HG02981 (cell line): Measurements from ENCODE around the gene CARD16.
"Not testable (repeated sequence)": the region's sequence is repeated elsewhere in the genome, so short reads cannot be mapped to it uniquely, and the experiment has no call there.

ENCODE experiments used
- ATAC-seq: cut with Tn5 transposase; IDR thresholded peaks from one replicate; pipeline ENCODE4 v1.9.1; 2021; ENCODE audit warnings: mild to moderate bottlenecking, moderate library complexity; ENCODE audit not compliant: unreplicated experiment

Gene CARD16

GRCh38 chr11:105044557-105045524 is at the start of gene CARD16:
TSS of gene CARD16 (minus strand) at chr11:105045335. CDS start at chr11:105045297, 38 bp downstream.
- ATAC-seq, result peak; percentile 99

DNA sequence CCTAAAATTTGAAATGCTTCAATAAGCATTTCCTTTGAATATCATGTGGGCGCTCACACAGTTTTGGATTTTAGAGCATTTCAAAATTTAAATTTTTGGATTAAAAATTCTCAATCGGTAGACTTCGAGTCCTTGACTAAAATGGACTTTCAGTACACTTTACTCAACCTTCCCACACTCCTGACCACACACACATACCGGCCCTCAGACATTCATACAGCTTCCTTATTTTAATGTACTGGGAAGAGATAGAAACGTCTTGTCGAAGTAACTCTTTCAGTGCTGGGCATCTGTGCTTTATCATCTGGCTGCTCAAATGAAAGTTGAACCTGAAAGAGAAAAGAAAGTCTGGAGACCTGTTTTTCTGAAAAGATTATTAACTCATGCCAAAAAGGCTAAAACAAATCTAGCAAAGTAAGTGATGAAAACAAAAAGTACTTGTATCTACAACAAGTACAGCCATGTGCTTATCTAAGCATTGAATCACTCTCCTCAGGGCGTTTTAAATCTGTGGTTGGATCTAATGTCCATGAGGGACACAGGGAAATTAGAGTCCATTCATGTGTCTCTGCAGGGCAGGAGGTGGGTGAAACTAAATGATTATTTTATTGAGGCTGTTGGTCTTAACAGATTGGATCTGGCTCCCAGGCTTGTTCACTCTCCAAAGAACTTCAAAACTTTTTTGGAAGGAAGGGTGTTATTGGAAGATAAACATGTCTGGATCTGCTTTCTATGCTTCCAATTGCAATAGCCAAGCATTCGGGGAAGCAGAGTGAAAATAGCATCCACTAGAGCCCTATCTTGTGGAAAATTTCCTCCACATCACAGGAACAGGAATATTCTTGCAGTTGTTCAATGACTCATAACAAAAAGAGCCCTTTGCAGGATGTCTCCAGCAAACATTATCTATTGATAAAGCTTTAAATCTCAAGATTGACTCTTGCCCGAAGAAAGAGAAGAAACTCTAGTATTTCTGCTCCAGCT is 47.4 kb upstream of the CARD16 start:
- no peak for ATAC-seq

DNA sequence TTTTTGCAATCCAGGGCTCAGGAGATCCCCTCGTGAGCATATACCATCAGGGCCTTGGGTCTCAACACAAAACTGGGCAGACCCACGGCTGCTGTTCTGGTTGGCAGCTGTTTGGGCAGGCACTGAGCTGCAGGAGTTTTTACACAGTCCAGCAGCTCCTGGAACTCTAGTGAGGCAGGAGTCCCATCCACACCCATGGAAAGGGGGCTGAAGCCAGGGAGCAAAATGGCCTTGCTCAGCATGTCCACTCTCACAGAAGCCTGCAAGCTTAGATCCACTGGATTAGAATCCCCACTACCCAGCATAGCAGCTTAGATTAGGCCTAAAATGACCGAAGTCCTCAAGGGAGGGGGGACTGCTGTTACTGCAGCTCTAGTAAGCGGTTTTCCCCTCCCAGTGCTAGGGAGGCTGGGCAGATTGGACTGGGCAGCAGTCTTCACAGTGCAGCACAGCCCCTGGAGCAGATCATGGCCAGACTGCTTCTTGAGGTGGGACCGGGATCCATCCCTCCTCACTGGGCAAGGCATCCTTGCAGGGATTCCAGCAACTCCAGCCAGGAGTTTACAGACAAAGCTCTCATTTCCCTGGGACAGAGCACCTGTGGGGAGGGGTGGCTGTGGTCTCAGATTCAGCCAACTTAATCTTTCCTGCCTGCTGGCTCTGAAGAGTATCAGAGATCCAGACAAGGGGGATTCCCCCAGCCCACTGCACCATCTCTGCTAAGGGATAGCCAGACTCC is 36.4 kb upstream of the CARD16 start:
- ATAC-seq, result no peak

DNA sequence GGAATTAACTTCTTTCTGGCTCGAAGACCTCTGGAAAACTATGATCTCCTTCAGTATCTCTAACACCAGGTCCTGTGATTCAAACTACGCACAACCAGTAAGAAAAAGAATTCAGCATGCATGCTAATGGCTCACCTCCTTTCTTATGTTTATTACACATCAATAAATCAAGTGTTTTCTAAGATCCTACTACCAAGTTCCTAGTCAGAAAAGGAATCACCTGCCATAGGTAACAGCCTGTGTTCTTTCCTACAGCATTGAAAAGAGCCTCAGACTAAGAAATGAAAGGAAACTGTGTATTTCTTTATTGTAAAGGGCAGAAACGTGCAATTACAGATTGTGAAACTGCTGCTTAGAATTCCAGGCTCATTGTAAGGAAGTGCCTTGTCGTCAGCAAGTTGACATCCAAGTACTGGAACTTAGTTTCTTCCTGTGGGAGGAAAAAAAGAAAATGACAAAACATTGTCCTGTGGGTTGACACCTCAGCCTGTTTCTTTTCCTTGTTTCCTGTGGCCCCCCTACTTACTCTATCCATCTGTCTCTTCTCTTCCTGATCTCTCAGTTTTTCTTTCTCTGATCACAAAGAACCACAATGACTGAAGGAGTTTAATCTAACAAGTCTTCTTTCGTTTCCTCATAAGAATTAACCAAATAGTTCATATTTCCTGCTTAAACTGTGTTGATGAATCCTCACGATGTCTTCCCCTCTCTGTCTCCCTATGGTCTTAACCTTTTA is 35.2 kb upstream of the CARD16 start:
- not testable (repeated sequence) for ATAC-seq

- no peak for ATAC-seq
These were observed 33.1 kb upstream of the CARD16 start for GRCh38 chr11:105078283-105078682.

GRCh38 chr11:105077141-105077790 is 32.1 kb upstream of the CARD16 start:
- ATAC-seq, result peak; percentile 51

GRCh38 chr11:105074166-105074530 is 29.0 kb upstream of the CARD16 start:
- ATAC-seq, result no peak

GRCh38 chr11:105073456-105074165 is 28.5 kb upstream of the CARD16 start:
- ATAC-seq, result no peak

- not testable (repeated sequence) for ATAC-seq
These were observed 26.9 kb upstream of the CARD16 start for GRCh38 chr11:105072080-105072479.

DNA sequence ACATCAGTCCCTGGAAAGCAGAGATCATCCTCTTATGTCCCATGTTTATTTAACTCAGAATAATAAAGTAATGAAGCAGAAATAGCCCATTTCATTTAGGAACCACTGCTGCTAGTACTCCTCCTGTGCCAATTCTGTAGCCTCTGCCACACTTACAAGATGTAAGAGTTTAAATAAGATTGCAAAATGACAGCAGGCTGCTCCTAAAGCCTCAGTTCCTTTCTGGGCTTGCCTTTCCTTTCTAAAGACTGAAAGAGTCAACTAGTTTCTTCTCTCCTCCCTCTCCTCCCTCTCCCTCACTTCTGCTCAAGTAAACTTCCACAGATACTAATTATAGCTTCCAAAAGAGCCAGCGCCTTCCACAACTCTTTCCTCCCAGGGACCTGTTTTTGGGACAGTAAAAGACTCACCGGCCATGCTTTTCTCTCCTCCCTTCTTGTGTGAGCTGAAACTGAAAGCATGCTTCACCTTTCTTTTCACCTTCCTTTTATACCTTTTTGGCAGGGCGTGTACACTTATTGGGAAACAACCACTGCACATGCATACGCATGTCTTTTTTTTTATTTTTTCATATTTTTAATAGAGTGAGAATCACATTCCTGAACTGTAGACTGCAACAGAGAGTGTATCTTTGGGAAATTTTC is 26.1 kb upstream of the CARD16 start:
- no peak for ATAC-seq

DNA sequence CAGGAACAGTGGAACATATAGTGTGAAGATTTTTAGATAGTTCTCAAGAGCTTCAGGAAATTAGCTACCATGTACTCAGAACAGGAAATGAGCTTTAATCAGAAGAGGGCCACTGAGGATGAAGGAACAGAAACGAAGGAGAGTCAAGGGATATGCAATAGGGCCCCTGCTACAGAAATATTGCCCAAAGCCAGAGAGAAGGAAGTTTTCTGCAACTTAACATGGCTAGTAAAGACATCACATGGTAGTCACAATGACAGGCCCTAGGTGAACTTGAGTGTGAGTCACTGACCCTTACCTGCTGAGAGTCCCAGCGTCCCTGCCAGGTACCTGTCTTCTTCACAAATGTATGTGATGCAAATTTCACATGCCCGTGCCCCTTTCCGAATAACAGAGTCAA is 25.2 kb upstream of the CARD16 start:
- ATAC-seq, result no peak

DNA sequence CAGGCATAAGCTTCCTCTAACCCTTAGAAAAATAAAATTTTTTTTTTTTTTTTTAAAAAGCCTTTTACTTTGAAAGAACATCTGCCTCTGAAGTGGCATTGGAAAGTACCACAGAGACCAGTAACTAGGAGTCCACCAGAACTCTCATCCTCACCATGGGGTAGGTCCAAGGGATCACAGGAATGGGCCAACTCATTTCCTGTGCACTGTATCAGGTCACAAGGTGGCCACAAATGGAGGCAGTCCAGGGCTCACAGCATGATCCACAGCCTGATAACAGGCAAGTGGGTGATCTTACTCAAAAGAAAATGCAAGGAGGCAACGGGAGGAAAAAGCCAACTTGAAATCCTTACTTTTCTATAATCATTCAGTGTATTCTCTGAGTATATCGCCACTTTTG is 24.6 kb upstream of the CARD16 start:
- ATAC-seq, result not testable (repeated sequence)

- ATAC-seq, result not testable (repeated sequence)
These were observed 18.3 kb upstream of the CARD16 start for GRCh38 chr11:105063245-105063941.

DNA sequence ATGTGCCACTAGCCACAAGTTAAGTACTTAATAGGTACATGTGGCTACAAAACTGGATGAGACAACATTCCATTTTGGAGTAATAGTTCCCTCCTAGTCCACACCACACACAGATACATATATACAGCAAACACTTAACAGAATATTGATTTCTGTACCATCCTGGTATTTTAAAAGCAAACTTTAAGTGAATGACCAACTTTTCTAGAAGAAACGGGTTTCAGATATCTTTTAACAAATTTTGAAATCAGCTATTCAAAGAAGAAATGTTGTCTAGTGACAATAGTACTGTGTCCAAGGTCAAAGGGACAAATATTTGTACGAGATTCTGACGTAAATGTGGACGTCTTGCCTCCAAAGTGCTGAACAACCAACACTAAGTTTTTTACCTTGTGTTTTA is 12.3 kb upstream of the CARD16 start:
- no peak for ATAC-seq

DNA sequence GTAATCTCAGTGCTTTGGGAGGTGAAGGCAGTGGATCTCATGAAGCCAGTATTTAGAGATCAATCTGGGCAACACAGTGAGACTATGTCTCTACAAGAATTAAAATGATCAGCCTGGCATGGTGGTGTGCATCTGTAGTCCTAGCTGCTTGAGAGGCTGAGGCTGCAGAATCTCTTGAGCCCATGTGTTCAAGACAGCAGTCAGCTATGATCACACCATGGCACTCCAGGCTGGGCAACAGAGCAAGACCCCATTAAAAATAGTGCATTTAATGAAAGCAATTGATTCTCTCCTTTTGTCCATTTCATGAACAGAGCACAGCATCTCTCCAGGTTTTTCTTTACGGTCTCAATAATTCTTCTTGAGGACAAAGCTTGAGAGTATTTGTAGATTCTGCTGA is 11.3 kb upstream of the CARD16 start:
- ATAC-seq, result no peak

DNA sequence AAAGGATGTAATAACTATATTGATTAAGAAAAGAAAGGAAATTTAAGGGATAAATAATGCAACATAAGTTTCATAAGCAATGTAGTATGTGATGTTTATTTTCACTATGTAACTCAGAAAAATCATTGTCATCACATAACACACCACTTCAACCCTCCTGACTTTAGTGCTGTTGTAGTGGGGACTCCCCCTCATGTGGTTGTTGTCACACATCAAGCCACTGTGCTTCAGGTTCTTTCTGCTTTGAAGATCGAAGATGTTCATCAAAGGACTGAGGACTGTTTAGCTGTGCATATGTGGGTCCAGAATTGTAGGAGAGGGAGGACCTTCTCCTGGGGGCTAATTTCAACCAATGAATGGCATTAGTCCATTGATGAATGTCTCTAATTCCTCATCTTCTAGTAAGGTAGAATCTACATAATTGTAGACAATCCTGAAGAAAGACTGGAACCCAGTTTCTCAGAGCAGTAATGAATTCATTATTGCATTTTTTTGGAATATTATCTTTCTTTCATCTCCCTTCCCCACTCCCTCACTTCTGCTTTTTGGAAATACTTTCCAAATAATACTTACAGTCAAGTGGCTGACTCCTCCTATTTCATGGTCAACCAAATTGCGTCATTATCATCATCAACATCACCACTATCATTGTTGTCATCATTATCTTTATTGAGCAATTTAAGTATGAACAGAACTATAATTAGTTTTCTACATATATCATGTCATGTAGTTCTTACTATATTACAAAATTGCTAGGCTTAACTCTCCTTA is 9.8 kb upstream of the CARD16 start:
- ATAC-seq, result no peak

DNA sequence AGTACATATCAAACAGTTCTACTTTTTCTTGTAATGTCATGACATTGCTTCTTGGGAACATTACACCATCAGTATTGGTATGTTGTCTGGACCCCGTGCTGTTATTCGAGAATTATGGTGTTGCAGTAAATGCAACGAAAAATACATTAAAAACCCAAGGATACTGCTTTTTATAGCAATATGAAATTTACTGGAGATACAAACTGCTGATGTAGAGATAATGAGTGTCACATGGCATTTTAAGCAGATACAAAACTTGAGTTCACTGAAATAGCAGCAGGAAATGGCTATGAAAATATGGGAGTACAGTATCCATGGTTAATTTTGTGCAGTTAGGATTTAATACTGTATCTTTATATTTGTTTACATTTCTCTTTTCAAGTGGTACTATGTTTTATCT is 7.4 kb upstream of the CARD16 start:
- ATAC-seq, result no peak
